CD4-positive, CD25-positive, alpha-beta regulatory T cell (primary cell): Measurements from ENCODE around the gene CRAMP1. TPM values are rescaled to one million over a fixed set of nuclear protein-coding genes. Genes with fewer than 3 reads are reported as not detected.

Source experiments
- ATAC-seq, 2 donors: fragments of 150-1000 bp; cut with Tn5 transposase; one replicate each; pipeline ENCODE4 v1.10.0; 2021; ENCODE audit warnings: low read depth in 2 of 2, moderate number of reproducible peaks in 2 of 2, moderate library complexity in 1 of 2
- DNase-seq, 3 donors: peaks; one replicate each; pipeline versions ENCODE4 v3.0.0 to v3.0.0-alpha.2; 2012 to 2022; ENCODE audit warnings: mixed read lengths in 1 of 3
- H3K27ac ChIP-seq: one replicate; pipeline ENCODE4 v1.7.0; 2013; ENCODE audit warnings: mild to moderate bottlenecking, low read length; ENCODE audit not compliant: insufficient read depth, poor library complexity, severe bottlenecking
- H3K27me3 ChIP-seq: one replicate; pipeline ENCODE4 v1.7.0; 2013; ENCODE audit warnings: low read length; ENCODE audit not compliant: control insufficient read depth, insufficient read depth
- H3K36me3 ChIP-seq: one replicate; pipeline ENCODE4 v1.7.0; 2013; ENCODE audit warnings: mild to moderate bottlenecking, low read length, moderate library complexity; ENCODE audit not compliant: control insufficient read depth, insufficient read depth
- H3K4me1 ChIP-seq: 2 replicates; pipeline ENCODE4 v1.7.0; 2013; ENCODE audit warnings: mild to moderate bottlenecking, low read length; ENCODE audit not compliant: insufficient read depth, control insufficient read depth, poor library complexity, severe bottlenecking
- H3K4me3 ChIP-seq: one replicate; pipeline ENCODE4 v1.7.0; 2013; ENCODE audit warnings: low read depth, mild to moderate bottlenecking, low read length, moderate library complexity
- H3K9me3 ChIP-seq, 2 experiments: 1 replicate in 1 of 2; 2 replicates in 1 of 2; pipeline ENCODE4 v1.7.0; 2013; ENCODE audit warnings: low read length in 2 of 2, mild to moderate bottlenecking in 1 of 2, moderate library complexity in 1 of 2; ENCODE audit not compliant: control insufficient read depth in 2 of 2
- H3K27ac Mint-ChIP-seq, 3 donors: one replicate each; pipeline ENCODE4 v1.8.0; 2020 to 2022; ENCODE audit warnings: mild to moderate bottlenecking in 3 of 3, mixed read lengths in 3 of 3, moderate library complexity in 2 of 3
- H3K27me3 Mint-ChIP-seq: one replicate; pipeline ENCODE4 v1.8.0; 2022; ENCODE audit warnings: mild to moderate bottlenecking, mixed read lengths
- H3K36me3 Mint-ChIP-seq: one replicate; pipeline ENCODE4 v1.8.0; 2020; ENCODE audit warnings: mixed read lengths
- H3K4me1 Mint-ChIP-seq, 4 donors: one replicate each; pipeline ENCODE4 v1.8.0; 2020 to 2022; ENCODE audit warnings: mixed read lengths in 4 of 4, mild to moderate bottlenecking in 1 of 4
- H3K4me3 Mint-ChIP-seq, 4 donors: one replicate each; pipeline ENCODE4 v1.8.0; 2020 to 2022; ENCODE audit warnings: mild to moderate bottlenecking in 4 of 4, mixed read lengths in 4 of 4, moderate library complexity in 3 of 4
- H3K9me3 Mint-ChIP-seq, 7 donors: one replicate each; pipeline ENCODE4 v1.8.0; 2020 to 2022; ENCODE audit warnings: mixed read lengths in 7 of 7, mild to moderate bottlenecking in 3 of 7, moderate library complexity in 2 of 7
- polyA plus RNA-seq, 4 donors: library from polyadenylated mRNA; unstranded; fragments of 300-500 nt; fragmentation: Illumina TruSeq; gene quantifications; one replicate each; pipeline ENCODE4 v1.2.3, GENCODE V29; 2021
- total RNA-seq: library from RNA; stranded (reverse); gene quantifications from one replicate; pipeline ENCODE4 v1.2.3, GENCODE V29; 2022

CRAMP1 gene
- total and polyA plus RNA-seq, 5 donors from 2014 or later: 0.49 to 30.5 (median 1.3) TPM

- H3K36me3 Mint-ChIP-seq: peaks cover 39% of the 10 kb centered on the region
- Histone ChIP-seq H3K36me3 (peaks cover 62% of the 10 kb centered on the region), H3K27me3 (no peaks in the 10 kb centered on the region), H3K9me3 (no peaks in the 10 kb centered on the region), H3K4me1 (no peaks in the 10 kb centered on the region), H3K4me3 (no peak overlapping the region), H3K27ac (no peak overlapping the region)
- no peaks in the 10 kb centered on the region for H3K9me3 Mint-ChIP-seq
- H3K4me1 Mint-ChIP-seq: peaks cover 0 to 18% (median 9%) of the 10 kb centered on the region in 4 donors
- no peak for ATAC-seq
- no peak for DNase-seq
- H3K27me3 Mint-ChIP-seq: no peaks in the 10 kb centered on the region
- no peak overlapping the region for H3K4me3 Mint-ChIP-seq
- peak overlapping the region in 1 of 3 donors; percentile 71 for H3K27ac Mint-ChIP-seq
Observed at GRCh38 chr16:1630450-1631213, 18.5 kb downstream of the CRAMP1 start.

GRCh38 chr16:1631230-1631629 is 19.1 kb downstream of the CRAMP1 start:
- no peaks in the 10 kb centered on the region for H3K27me3 ChIP-seq
- no peak overlapping the region for H3K27ac ChIP-seq
- H3K27ac Mint-ChIP-seq: peak overlapping the region in 1 of 3 donors; percentile 71
- H3K4me3 Mint-ChIP-seq: no peak overlapping the region
- H3K36me3 ChIP-seq: peaks cover 59% of the 10 kb centered on the region
- no peaks in the 10 kb centered on the region for H3K27me3 Mint-ChIP-seq
- peaks cover 0 to 17% (median 9%) of the 10 kb centered on the region in 4 donors for H3K4me1 Mint-ChIP-seq
- H3K9me3 ChIP-seq: no peaks in the 10 kb centered on the region
- H3K4me3 ChIP-seq: no peak overlapping the region
- H3K36me3 Mint-ChIP-seq: peaks cover 38% of the 10 kb centered on the region
- H3K9me3 Mint-ChIP-seq: no peaks in the 10 kb centered on the region
- no peak for ATAC-seq
- no peak for DNase-seq
- no peaks in the 10 kb centered on the region for H3K4me1 ChIP-seq

GRCh38 chr16:1631931-1632637 is 19.9 kb downstream of the CRAMP1 start:
- Mint-ChIP-seq H3K4me1 (peaks cover 0 to 10% (median 6%) of the 10 kb centered on the region in 4 donors), H3K27ac (no peak overlapping the region), H3K36me3 (peaks cover 30% of the 10 kb centered on the region), H3K27me3 (no peaks in the 10 kb centered on the region), H3K9me3 (no peaks in the 10 kb centered on the region), H3K4me3 (no peak overlapping the region)
- no peaks in the 10 kb centered on the region for H3K9me3 ChIP-seq
- ATAC-seq (no peak), DNase-seq (no peak)
- H3K4me3 ChIP-seq: no peak overlapping the region
- peaks cover 51% of the 10 kb centered on the region for H3K36me3 ChIP-seq
- no peaks in the 10 kb centered on the region for H3K27me3 ChIP-seq
- no peak overlapping the region for H3K27ac ChIP-seq
- no peaks in the 10 kb centered on the region for H3K4me1 ChIP-seq

- no peak for ATAC-seq
- no peak overlapping the region for H3K27ac Mint-ChIP-seq
- no peak for DNase-seq
- Histone ChIP-seq H3K27ac (no peak overlapping the region), H3K36me3 (peaks cover 47% of the 10 kb centered on the region), H3K4me3 (no peak overlapping the region), H3K27me3 (no peaks in the 10 kb centered on the region), H3K4me1 (no peaks in the 10 kb centered on the region), H3K9me3 (no peaks in the 10 kb centered on the region)
- H3K27me3 Mint-ChIP-seq: no peaks in the 10 kb centered on the region
- H3K36me3 Mint-ChIP-seq: peaks cover 30% of the 10 kb centered on the region
- H3K4me1 Mint-ChIP-seq: peaks cover 0 to 10% (median 6%) of the 10 kb centered on the region in 4 donors
- no peak overlapping the region for H3K4me3 Mint-ChIP-seq
- H3K9me3 Mint-ChIP-seq: no peaks in the 10 kb centered on the region
Observed at GRCh38 chr16:1632638-1632970, 20.4 kb downstream of the CRAMP1 start.

- H3K27ac Mint-ChIP-seq: no peak overlapping the region
Observed at GRCh38 chr16:1633310-1633709, 21.1 kb downstream of the CRAMP1 start.

GRCh38 chr16:1634541-1634940 is 22.4 kb downstream of the CRAMP1 start:
- peaks cover 0 to 6% (median 4%) of the 10 kb centered on the region in 4 donors for H3K4me1 Mint-ChIP-seq
- Histone ChIP-seq H3K4me3 (no peak overlapping the region), H3K9me3 (no peaks in the 10 kb centered on the region), H3K36me3 (peaks cover 60% of the 10 kb centered on the region), H3K27ac (no peak overlapping the region), H3K27me3 (no peaks in the 10 kb centered on the region), H3K4me1 (no peaks in the 10 kb centered on the region)
- no peak overlapping the region for H3K4me3 Mint-ChIP-seq
- H3K27ac Mint-ChIP-seq: no peak overlapping the region
- no peaks in the 10 kb centered on the region for H3K27me3 Mint-ChIP-seq
- DNase-seq (no peak), ATAC-seq (no peak)
- peaks cover 43% of the 10 kb centered on the region for H3K36me3 Mint-ChIP-seq
- no peaks in the 10 kb centered on the region for H3K9me3 Mint-ChIP-seq

More at GRCh38 chr16:1633310-1633709, 21.1 kb downstream of the CRAMP1 start:
- H3K4me1 ChIP-seq: no peaks in the 10 kb centered on the region
- H3K4me3 ChIP-seq: no peak overlapping the region
- DNase-seq (no peak), ATAC-seq (no peak)
- H3K4me3 Mint-ChIP-seq: no peak overlapping the region
- no peaks in the 10 kb centered on the region for H3K9me3 Mint-ChIP-seq
- H3K27ac ChIP-seq: no peak overlapping the region
- no peaks in the 10 kb centered on the region for H3K27me3 ChIP-seq
- no peaks in the 10 kb centered on the region for H3K9me3 ChIP-seq
- H3K4me1 Mint-ChIP-seq: peaks cover 0 to 6% (median 4%) of the 10 kb centered on the region in 4 donors
- peaks cover 51% of the 10 kb centered on the region for H3K36me3 ChIP-seq
- peaks cover 36% of the 10 kb centered on the region for H3K36me3 Mint-ChIP-seq
- no peaks in the 10 kb centered on the region for H3K27me3 Mint-ChIP-seq

- H3K4me1 ChIP-seq: no peaks in the 10 kb centered on the region
- Mint-ChIP-seq H3K4me1 (peaks cover 0 to 6% (median 4%) of the 10 kb centered on the region in 4 donors), H3K27me3 (no peaks in the 10 kb centered on the region), H3K4me3 (no peak overlapping the region), H3K36me3 (peaks cover 48% of the 10 kb centered on the region), H3K9me3 (no peaks in the 10 kb centered on the region), H3K27ac (no peak overlapping the region)
- no peaks in the 10 kb centered on the region for H3K9me3 ChIP-seq
- H3K27me3 ChIP-seq: no peaks in the 10 kb centered on the region
- DNase-seq: no peak
- no peak for ATAC-seq
- H3K36me3 ChIP-seq: peaks cover 61% of the 10 kb centered on the region
- no peak overlapping the region for H3K4me3 ChIP-seq
- H3K27ac ChIP-seq: no peak overlapping the region
Observed at GRCh38 chr16:1635070-1635469, 22.9 kb downstream of the CRAMP1 start.
